GM10248 (cell line): ENCODE data around the gene FCRL4.

Experiments used
- CTCF ChIA-PET: fragments of 300-600 bp; sonication (Branson Sonifier 250); formaldehyde crosslinking; extraction: SDS; loops from one replicate; lab custom pipeline; 2021; ENCODE audit warnings: antibody characterized with exemption; lab: Yijun Ruan, JAX
- POLR2A ChIA-PET: fragments of 350-650 bp; sonication (Branson Sonifier 250); formaldehyde crosslinking; extraction: SDS; loops from one replicate; lab custom pipeline; 2020; ENCODE audit warnings: antibody characterized with exemption; lab: Yijun Ruan, JAX
- DNase-seq: peaks from one replicate; pipeline ENCODE4 v3.0.0; 2012; ENCODE audit errors: extremely low spot score
- TF ChIP-seq, protein P1 (sequence below): IDR thresholded peaks from 2 replicates; pipeline ENCODE4 v1.5.1; 2012; ENCODE audit warnings: mild to moderate bottlenecking, low read depth; ENCODE audit errors: extremely low read depth, missing control alignments, control extremely low read depth

Gene FCRL4

DNA sequence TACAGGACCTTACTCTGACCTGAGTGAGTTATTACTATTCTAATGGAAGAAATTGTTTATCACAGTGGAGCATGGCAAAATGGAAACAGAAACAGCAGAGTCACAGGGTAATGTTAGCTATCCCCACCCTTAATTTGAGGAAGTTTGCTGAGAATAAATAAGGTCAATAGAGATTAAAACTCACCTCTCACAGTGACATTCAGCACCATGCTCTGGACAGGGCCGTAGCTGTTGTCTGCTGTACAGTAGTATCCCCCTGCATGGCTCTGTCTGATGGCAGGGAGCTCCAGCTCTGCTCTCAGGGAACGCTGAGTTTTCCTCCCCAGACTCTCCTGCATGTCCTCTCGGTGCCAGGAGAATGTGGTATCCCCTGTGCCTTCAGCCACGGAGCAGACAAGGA is 11.9 kb downstream of the FCRL4 start:
- TF ChIP-seq, protein P1, sequence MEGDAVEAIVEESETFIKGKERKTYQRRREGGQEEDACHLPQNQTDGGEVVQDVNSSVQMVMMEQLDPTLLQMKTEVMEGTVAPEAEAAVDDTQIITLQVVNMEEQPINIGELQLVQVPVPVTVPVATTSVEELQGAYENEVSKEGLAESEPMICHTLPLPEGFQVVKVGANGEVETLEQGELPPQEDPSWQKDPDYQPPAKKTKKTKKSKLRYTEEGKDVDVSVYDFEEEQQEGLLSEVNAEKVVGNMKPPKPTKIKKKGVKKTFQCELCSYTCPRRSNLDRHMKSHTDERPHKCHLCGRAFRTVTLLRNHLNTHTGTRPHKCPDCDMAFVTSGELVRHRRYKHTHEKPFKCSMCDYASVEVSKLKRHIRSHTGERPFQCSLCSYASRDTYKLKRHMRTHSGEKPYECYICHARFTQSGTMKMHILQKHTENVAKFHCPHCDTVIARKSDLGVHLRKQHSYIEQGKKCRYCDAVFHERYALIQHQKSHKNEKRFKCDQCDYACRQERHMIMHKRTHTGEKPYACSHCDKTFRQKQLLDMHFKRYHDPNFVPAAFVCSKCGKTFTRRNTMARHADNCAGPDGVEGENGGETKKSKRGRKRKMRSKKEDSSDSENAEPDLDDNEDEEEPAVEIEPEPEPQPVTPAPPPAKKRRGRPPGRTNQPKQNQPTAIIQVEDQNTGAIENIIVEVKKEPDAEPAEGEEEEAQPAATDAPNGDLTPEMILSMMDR, result no peak
- POLR2A ChIA-PET, result no interaction called here
- CTCF ChIA-PET, result interaction anchor here (1.4 to 3.1 kb wide), 3 partner anchors 9 to 105 kb away, joined by 3 to 15 read pairs (median 7); no protein-coding TSS in a partner anchor
- DNase-seq, result no peak

- CTCF ChIA-PET, result interaction anchor here (1.1 to 3.1 kb wide), 5 partner anchors 11 to 107 kb away, joined by 3 to 15 read pairs (median 4); no protein-coding TSS in a partner anchor
- POLR2A ChIA-PET, result no interaction called here
These were observed 13.4 kb downstream of the FCRL4 start for GRCh38 chr1:157584503-157584902.

DNA sequence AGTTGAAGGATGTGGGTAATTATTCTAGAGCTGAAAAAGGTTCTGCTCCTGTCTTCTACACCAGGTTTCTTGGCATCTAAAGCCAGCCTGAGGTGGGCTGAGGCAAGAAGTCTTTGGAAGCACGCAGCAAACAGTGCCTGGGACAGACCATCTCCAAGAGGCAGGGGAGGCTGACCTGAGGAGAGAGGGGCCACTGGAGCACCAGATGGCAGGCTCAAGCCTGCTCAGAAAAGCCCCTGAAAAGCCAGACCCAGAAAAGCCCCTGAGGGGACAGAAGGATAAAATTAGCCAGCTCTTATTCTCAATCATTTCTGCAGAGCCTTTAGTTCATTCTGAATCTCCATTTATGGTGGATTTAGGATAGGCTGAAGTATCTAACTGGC is 17.1 kb downstream of the FCRL4 start:
- DNase-seq, result no peak
- TF ChIP-seq, protein P1, result no peak
- ChIA-PET CTCF (interaction anchor here (0.7 to 6.3 kb wide), 60 partner anchors 8 to 544 kb away, joined by 3 to 53 read pairs (median 4); partner anchors contain the start of gene FCRL4), POLR2A (no interaction called here)

More at GRCh38 chr1:157584503-157584902, 13.4 kb downstream of the FCRL4 start:
- TF ChIP-seq, protein P1, result no peak
- DNase-seq, result no peak

DNA sequence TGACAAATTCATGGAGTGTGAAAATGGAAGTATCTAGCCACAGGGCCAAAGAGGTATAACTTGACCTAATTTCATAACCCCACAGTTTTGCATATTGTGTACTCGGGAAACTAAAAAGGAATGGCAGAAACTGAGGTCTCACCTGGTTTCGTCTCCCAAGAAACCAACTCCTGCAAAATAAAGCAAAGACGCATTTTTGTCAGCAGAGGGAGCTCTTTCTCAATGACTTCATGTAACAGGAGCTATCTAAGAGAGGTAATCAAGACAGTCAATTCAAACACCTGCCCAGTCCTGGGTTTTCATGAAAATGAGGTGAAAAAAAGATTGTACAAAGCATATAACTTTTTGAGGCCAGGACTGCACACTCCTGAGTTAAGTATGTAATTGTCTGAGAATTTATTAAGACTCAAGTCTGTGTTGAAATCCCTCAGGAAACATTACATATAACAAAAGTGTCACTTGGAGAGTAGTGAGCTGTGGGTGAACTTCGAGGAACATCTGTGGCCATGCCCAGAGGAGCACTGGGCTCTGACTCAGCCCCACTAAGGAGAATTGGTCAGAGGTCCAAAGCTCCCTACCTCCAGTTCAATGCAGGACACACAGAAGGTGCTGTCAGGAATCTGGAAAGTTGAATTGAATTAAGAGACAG is 17.6 kb downstream of the FCRL4 start:
- TF ChIP-seq, protein P1, result peak; percentile 71
- DNase-seq, result peak; percentile 64
- ChIA-PET POLR2A (no interaction called here), CTCF (interaction anchor here (0.7 to 6.3 kb wide), 64 partner anchors 8 to 545 kb away, joined by 3 to 53 read pairs (median 4); partner anchors contain the start of gene FCRL4)

DNA sequence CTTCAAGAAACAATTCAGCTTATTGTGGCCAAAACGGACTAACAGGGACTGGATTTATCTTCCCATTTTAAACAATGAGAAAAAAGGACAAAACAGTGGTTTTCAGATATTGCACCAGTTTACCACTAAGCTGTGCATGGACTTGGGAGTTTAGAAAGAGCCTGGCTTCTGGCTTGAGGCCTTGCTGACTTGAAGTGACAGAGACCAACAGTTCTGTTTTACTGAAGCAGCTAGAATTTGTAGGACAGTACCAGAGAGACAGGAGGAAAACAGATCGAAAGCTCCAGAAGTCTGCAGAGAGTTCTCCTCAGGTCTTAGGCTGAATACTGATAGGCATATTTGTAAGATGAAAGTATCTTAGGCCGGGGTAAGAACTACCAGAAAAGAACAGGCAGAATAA is 20.5 kb downstream of the FCRL4 start:
- ChIA-PET POLR2A (no interaction called here), CTCF (interaction anchor here (0.9 to 6.3 kb wide), 11 partner anchors 7 to 547 kb away, joined by 3 to 53 read pairs (median 4); no protein-coding TSS in a partner anchor)
- TF ChIP-seq, protein P1, result no peak
- DNase-seq, result no peak

DNA sequence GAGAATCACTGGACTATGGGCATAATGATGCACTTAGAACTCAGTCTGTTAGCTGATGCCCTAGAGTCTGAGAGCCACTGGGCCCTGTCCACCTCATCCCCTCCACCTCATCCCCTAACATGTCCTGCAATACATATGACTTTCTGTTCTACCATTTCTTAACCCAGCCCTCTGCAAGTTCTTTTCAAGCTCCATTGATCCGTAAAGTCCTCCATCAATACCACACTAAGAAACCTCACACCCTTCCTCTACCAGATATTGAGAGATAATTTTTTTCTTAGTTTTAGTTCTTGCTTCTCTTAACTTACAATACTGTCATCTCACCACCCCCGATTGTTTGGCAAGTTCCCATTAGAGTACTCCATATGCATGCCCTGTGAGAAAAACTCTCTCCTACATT is 22.1 kb downstream of the FCRL4 start:
- TF ChIP-seq, protein P1, result no peak
- CTCF ChIA-PET, result interaction anchor here (0.9 to 6.3 kb wide), 4 partner anchors 13 to 115 kb away, joined by 3 to 48 read pairs (median 4); partner anchors contain the start of gene FCRL4
- POLR2A ChIA-PET, result no interaction called here
- no peak for DNase-seq
